SK-N-SH (cell line): ENCODE measurements around the gene PLOD3. TPM values are rescaled to one million over a fixed set of nuclear protein-coding genes. Genes with fewer than 3 reads are reported as not detected.

ENCODE experiments used
- CTCF ChIA-PET: fragments of 300-600, 350-600 bp; formaldehyde crosslinking; extraction: SDS; loops from one replicate; lab custom pipeline; 2021; lab: Yijun Ruan, JAX
- POLR2A ChIA-PET: fragments of 350-600 bp; sonication (Branson Sonifier 250); formaldehyde crosslinking; extraction: SDS; loops from one replicate; lab custom pipeline; 2020; ENCODE audit warnings: antibody characterized with exemption, inconsistent platforms; lab: Yijun Ruan, JAX
- DNase-seq: peaks from one replicate; pipeline ENCODE4 v3.0.0; 2012
- H2AFZ ChIP-seq: fragments of 200-600 bp; sonication (generic); 2 replicates; pipeline ENCODE4 v1.8.1; 2016; ENCODE audit warnings: antibody characterized with exemption, mild to moderate bottlenecking, low read depth
- H3F3A ChIP-seq: fragments of 200-600 bp; sonication (generic); replicated peaks from 2 replicates; pipeline ENCODE3; 2016; ENCODE audit warnings: antibody characterized with exemption, mild to moderate bottlenecking; ENCODE audit not compliant: insufficient read depth
- H3K27ac ChIP-seq, 2 experiments: fragments of 200-500 bp in 1 of 2; fragments of 200-600 bp in 1 of 2; sonication (Bioruptor generic) in 1 of 2; sonication (generic), shearing (Covaris generic) in 1 of 2; 2 replicates each; pipeline versions ENCODE4 v1.5.1 to v1.6.1; 2014 to 2016; ENCODE audit warnings: low read depth in 2 of 2, inconsistent platforms in 1 of 2, low read length in 1 of 2, mild to moderate bottlenecking in 1 of 2, mixed read lengths in 1 of 2
- H3K27me3 ChIP-seq: fragments of 200-600 bp; sonication (generic), shearing (Covaris generic); 2 replicates; pipeline ENCODE4 v1.6.1; 2016; ENCODE audit warnings: mixed run types; ENCODE audit not compliant: insufficient read depth
- H3K36me3 ChIP-seq, 2 experiments: fragments of 200-500 bp in 1 of 2; fragments of 200-600 bp in 1 of 2; sonication (Bioruptor generic) in 1 of 2; sonication (generic) in 1 of 2; replicated peaks in 1 of 2; 2 replicates each; pipeline versions ENCODE3 to v1.5.1; 2014 to 2016; ENCODE audit warnings: low read length in 1 of 2, mild to moderate bottlenecking in 1 of 2; ENCODE audit not compliant: insufficient read depth in 2 of 2, control insufficient read depth in 1 of 2
- H3K4me1 ChIP-seq, 2 experiments: fragments of 200-500 bp in 1 of 2; fragments of 200-600 bp in 1 of 2; sonication (Bioruptor generic) in 1 of 2; sonication (generic), shearing (Covaris generic) in 1 of 2; 2 replicates each; pipeline versions ENCODE4 v1.5.1 to v1.6.1; 2014 to 2016; ENCODE audit warnings: low read depth in 1 of 2, low read length in 1 of 2, mixed run types in 1 of 2; ENCODE audit not compliant: insufficient read depth in 2 of 2, control insufficient read depth in 1 of 2
- H3K4me2 ChIP-seq: fragments of 200-600 bp; sonication (generic), shearing (Covaris generic); 2 replicates; pipeline ENCODE4 v1.6.1; 2017; ENCODE audit warnings: mixed run types
- H3K4me3 ChIP-seq, 2 experiments: fragments of 200-500 bp in 1 of 2; fragments of 200-600 bp in 1 of 2; sonication (Bioruptor generic) in 1 of 2; sonication (generic), shearing (Covaris generic) in 1 of 2; 2 replicates each; pipeline versions ENCODE4 v1.5.1 to v1.8.1; 2014 to 2016; ENCODE audit warnings: low read depth in 2 of 2, inconsistent platforms in 1 of 2, low read length in 1 of 2, mild to moderate bottlenecking in 1 of 2, mixed read lengths in 1 of 2, moderate library complexity in 1 of 2
- H3K79me2 ChIP-seq: fragments of 200-600 bp; sonication (generic); 2 replicates; pipeline ENCODE4 v1.8.1; 2017; ENCODE audit warnings: mild to moderate bottlenecking; ENCODE audit not compliant: insufficient read depth
- H3K9ac ChIP-seq: fragments of 200-600 bp; sonication (generic); 2 replicates; pipeline ENCODE4 v1.6.1; 2017; ENCODE audit warnings: mixed run types
- H3K9me2 ChIP-seq: fragments of 200-600 bp; sonication (generic); 2 replicates; pipeline ENCODE4 v1.6.1; 2017; ENCODE audit warnings: mixed run types
- H3K9me3 ChIP-seq: fragments of 200-600 bp; sonication (generic); 2 replicates; pipeline ENCODE4 v1.6.1; 2017; ENCODE audit warnings: mixed run types, mild to moderate bottlenecking, moderate library complexity
- H4K20me1 ChIP-seq: fragments of 200-600 bp; sonication (generic); 2 replicates; pipeline ENCODE4 v1.6.1; 2017; ENCODE audit warnings: mild to moderate bottlenecking, mixed run types; ENCODE audit not compliant: insufficient read depth
- EZH2phosphoT487 ChIP-seq: fragments of 200-600 bp; sonication (generic); IDR thresholded peaks from 2 replicates; pipeline ENCODE4 v1.6.1; 2017; ENCODE audit warnings: low read depth, mixed run types, mild to moderate bottlenecking, antibody characterized with exemption, moderate library complexity, borderline replicate concordance
- FOSL2 ChIP-seq: IDR thresholded peaks from 2 replicates; pipeline ENCODE4 v1.4.0; 2012; ENCODE audit warnings: low read depth, mild to moderate bottlenecking, moderate library complexity, borderline replicate concordance
- FOXM1 ChIP-seq: IDR thresholded peaks from 2 replicates; pipeline ENCODE4 v1.4.0; 2012; ENCODE audit warnings: low read depth, mild to moderate bottlenecking
- IRF3 ChIP-seq: fragments of 150-350 bp; IDR thresholded peaks from 2 replicates; pipeline ENCODE4 v1.6.1; 2016; ENCODE audit warnings: mild to moderate bottlenecking, low read depth, low read length
- MAX ChIP-seq: IDR thresholded peaks from 2 replicates; pipeline ENCODE4 v1.4.0; 2012; ENCODE audit warnings: low read depth
- MXI1 ChIP-seq: IDR thresholded peaks from 2 replicates; pipeline ENCODE4 v1.6.1; 2012; ENCODE audit warnings: mild to moderate bottlenecking, low read depth, low read length, improper control_type of control experiment
- POLR2AphosphoS5 ChIP-seq: IDR thresholded peaks from 2 replicates; pipeline ENCODE4 v1.6.1; 2012; ENCODE audit warnings: low read depth, low read length
- RCOR1 ChIP-seq: fragments of 150-350 bp; IDR thresholded peaks from 2 replicates; pipeline ENCODE4 v1.6.1; 2017; ENCODE audit warnings: antibody characterized with exemption, low read length
- RXRA ChIP-seq: IDR thresholded peaks from 2 replicates; pipeline ENCODE4 v1.4.0; 2012; ENCODE audit warnings: low read depth, mild to moderate bottlenecking, borderline replicate concordance
- SIN3A ChIP-seq: IDR thresholded peaks from 2 replicates; pipeline ENCODE4 v1.6.1; 2012; ENCODE audit warnings: low read depth, mild to moderate bottlenecking, low read length, moderate library complexity, borderline replicate concordance
- WGBS: methylation state at CpG from one replicate; pipeline ENCODE4 v1.1.6; 2017; ENCODE audit warnings: low lambda C conversion rate; 5-methylcytosine and 5-hydroxymethylcytosine counted together
- polyA plus RNA-seq, 3 experiments: library from polyadenylated mRNA; depleted of rRNA; stranded (reverse); fragments of >200 nt; gene quantifications; 2 replicates each; pipeline ENCODE4 v1.2.3, GENCODE V29; 2012
- TF ChIP-seq, protein P1 (sequence below): IDR thresholded peaks from 2 replicates; pipeline ENCODE4 v1.4.0; 2012; ENCODE audit warnings: low read depth, borderline replicate concordance
- TF ChIP-seq, protein P2 (sequence below): IDR thresholded peaks from 2 replicates; pipeline ENCODE4 v1.6.1; 2012; ENCODE audit warnings: mild to moderate bottlenecking, low read depth, low read length, moderate library complexity

Gene PLOD3
- polyA plus RNA-seq, 1 of the 3 experiments (the other 2 are of a cell fraction) = 276 TPM

- CTCF ChIA-PET = interaction anchor here (0.7 to 7.2 kb wide), 9 partner anchors 9 to 132 kb away, joined by 3 to 51 read pairs (median 4); partner anchors contain the start of genes AP1S1 and VGF
- H3K9ac ChIP-seq = no peak overlapping the region
- no peak overlapping the region; the same call in 1 of the 2 replicates for H3K4me2 ChIP-seq
- H3K9me3 ChIP-seq = no peaks in the 10 kb centered on the region
- H2AFZ ChIP-seq = no peak overlapping the region
- peaks cover 16% of the 10 kb centered on the region for H3F3A ChIP-seq
- POLR2A ChIA-PET = interaction anchor here (0.6 kb wide), 1 partner anchor 727 kb away, joined by 4 read pairs; no protein-coding TSS in a partner anchor
- H3K4me3 ChIP-seq = no peak overlapping the region
- peaks cover 6% of the 10 kb centered on the region; the same call in 1 of the 2 replicates for H3K27me3 ChIP-seq
- peak overlapping the region in 1 of 2 experiments; percentile 37; a peak in 2 of 4 replicates for H3K27ac ChIP-seq
- 51% methylated on average over 5 of the region's 5 CpGs for WGBS
- H3K36me3 ChIP-seq = no peaks in the 10 kb centered on the region
- no peaks in the 10 kb centered on the region for H3K9me2 ChIP-seq
- H3K79me2 ChIP-seq = no peaks in the 10 kb centered on the region
- peaks cover 0 to 8% of the 10 kb centered on the region in 2 experiments; a peak in 1 of 4 replicates for H3K4me1 ChIP-seq
- H4K20me1 ChIP-seq = no peaks in the 10 kb centered on the region
- no peak for TF ChIP-seq RCOR1
- peak; percentile 79 for TF ChIP-seq FOSL2
- TF ChIP-seq POLR2AphosphoS5 = 0 out of 2 replicates have a peak, but pooled peaks have one; percentile 20
- TF ChIP-seq MAX = peak; percentile 66
- TF ChIP-seq FOXM1 = no peak
- no peak for DNase-seq
These were observed 32.0 kb downstream of the PLOD3 start for GRCh38 chr7:101185258-101185839.

GRCh38 chr7:101180130-101180755 is 37.1 kb downstream of the PLOD3 start, which contains the start of gene NAT16:
Gene NAT16, minus strand, starts transcription at chr7:101180293. Its CDS starts 5,486 bp downstream, at chr7:101174807.
- H3K9me3 ChIP-seq = no peaks in the 10 kb centered on the region
- H3K9ac ChIP-seq = no peak within 1 kb of the TSS
- WGBS = 42% methylated on average over 13 of the region's 56 CpGs
- peak within 1 kb of the TSS in 1 of 2 experiments; percentile 28; a peak in 1 of 4 replicates for H3K27ac ChIP-seq
- DNase-seq = peak; percentile 89
- no peaks in the 10 kb centered on the region for H3K9me2 ChIP-seq
- peak within 1 kb of the TSS; percentile 72 for H3K4me2 ChIP-seq
- no peaks in the 10 kb centered on the region for H3K79me2 ChIP-seq
- H3K36me3 ChIP-seq = no peaks in the 10 kb centered on the region
- peak within 1 kb of the TSS; percentile 67; the same call in 1 of the 2 replicates for H2AFZ ChIP-seq
- H3K27me3 ChIP-seq = peaks cover 28% of the 10 kb centered on the region
- H4K20me1 ChIP-seq = no peaks in the 10 kb centered on the region
- peaks cover 9% of the 10 kb centered on the region for H3F3A ChIP-seq
- TF ChIP-seq EZH2phosphoT487 (peak; percentile 55; the same call in 1 of the 2 replicates), RXRA (no peak), IRF3 (no peak), SIN3A (no peak), MXI1 (peak; percentile 84)
- TF ChIP-seq, protein P1, sequence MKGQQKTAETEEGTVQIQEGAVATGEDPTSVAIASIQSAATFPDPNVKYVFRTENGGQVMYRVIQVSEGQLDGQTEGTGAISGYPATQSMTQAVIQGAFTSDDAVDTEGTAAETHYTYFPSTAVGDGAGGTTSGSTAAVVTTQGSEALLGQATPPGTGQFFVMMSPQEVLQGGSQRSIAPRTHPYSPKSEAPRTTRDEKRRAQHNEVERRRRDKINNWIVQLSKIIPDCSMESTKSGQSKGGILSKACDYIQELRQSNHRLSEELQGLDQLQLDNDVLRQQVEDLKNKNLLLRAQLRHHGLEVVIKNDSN = no peak
- TF ChIP-seq, protein P2, sequence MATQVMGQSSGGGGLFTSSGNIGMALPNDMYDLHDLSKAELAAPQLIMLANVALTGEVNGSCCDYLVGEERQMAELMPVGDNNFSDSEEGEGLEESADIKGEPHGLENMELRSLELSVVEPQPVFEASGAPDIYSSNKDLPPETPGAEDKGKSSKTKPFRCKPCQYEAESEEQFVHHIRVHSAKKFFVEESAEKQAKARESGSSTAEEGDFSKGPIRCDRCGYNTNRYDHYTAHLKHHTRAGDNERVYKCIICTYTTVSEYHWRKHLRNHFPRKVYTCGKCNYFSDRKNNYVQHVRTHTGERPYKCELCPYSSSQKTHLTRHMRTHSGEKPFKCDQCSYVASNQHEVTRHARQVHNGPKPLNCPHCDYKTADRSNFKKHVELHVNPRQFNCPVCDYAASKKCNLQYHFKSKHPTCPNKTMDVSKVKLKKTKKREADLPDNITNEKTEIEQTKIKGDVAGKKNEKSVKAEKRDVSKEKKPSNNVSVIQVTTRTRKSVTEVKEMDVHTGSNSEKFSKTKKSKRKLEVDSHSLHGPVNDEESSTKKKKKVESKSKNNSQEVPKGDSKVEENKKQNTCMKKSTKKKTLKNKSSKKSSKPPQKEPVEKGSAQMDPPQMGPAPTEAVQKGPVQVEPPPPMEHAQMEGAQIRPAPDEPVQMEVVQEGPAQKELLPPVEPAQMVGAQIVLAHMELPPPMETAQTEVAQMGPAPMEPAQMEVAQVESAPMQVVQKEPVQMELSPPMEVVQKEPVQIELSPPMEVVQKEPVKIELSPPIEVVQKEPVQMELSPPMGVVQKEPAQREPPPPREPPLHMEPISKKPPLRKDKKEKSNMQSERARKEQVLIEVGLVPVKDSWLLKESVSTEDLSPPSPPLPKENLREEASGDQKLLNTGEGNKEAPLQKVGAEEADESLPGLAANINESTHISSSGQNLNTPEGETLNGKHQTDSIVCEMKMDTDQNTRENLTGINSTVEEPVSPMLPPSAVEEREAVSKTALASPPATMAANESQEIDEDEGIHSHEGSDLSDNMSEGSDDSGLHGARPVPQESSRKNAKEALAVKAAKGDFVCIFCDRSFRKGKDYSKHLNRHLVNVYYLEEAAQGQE = no peak
- TF ChIP-seq, all 33 proteins: peak for 2
- POLR2A ChIA-PET = interaction anchor here (0.5 to 1.7 kb wide), 7 partner anchors 9 to 36 kb away, joined by 3 to 9 read pairs (median 5); partner anchors contain the start of gene VGF
- Histone ChIP-seq H3K4me1 (peaks cover 0 to 16% of the 10 kb centered on the region in 2 experiments; a peak in 1 of 4 replicates), H3K4me3 (peak within 1 kb of the TSS; percentile 48 to 49; a peak in 3 of 4 replicates)
- CTCF ChIA-PET = interaction anchor here (0.7 to 5.4 kb wide), 11 partner anchors 9 to 102 kb away, joined by 3 to 52 read pairs (median 5); partner anchors contain the start of genes FIS1 and VGF
